Activated naive CD4-positive, alpha-beta T cell treated with anti-CD3 and anti-CD28 coated beads for 36 hours (primary cell): ENCODE results near the gene TMEM138. TPM values are rescaled to one million over a fixed set of nuclear protein-coding genes. Genes with fewer than 3 reads are reported as not detected.

ENCODE experiments used
- CTCF ChIA-PET: fragments of 350-600 bp; sonication (Branson Sonifier 250); formaldehyde crosslinking; loops from one replicate; lab custom pipeline; 2021; ENCODE audit warnings: antibody characterized with exemption; lab: Charles Lee
- DNase-seq: peaks from one replicate; pipeline ENCODE4 v3.0.0-alpha.2; 2020
- H3K27ac Mint-ChIP-seq: one replicate; pipeline ENCODE4 v1.8.0; 2021; ENCODE audit warnings: mild to moderate bottlenecking, mixed read lengths
- H3K27me3 Mint-ChIP-seq: one replicate; pipeline ENCODE4 v1.8.0; 2021; ENCODE audit warnings: low read depth, mixed read lengths
- H3K36me3 Mint-ChIP-seq: one replicate; pipeline ENCODE4 v1.8.0; 2021; ENCODE audit warnings: low read depth, mixed read lengths
- H3K4me1 Mint-ChIP-seq: one replicate; pipeline ENCODE4 v1.8.0; 2021; ENCODE audit warnings: low read depth, mixed read lengths
- H3K4me3 Mint-ChIP-seq: one replicate; pipeline ENCODE4 v1.8.0; 2021; ENCODE audit warnings: mild to moderate bottlenecking, moderate library complexity, mixed read lengths
- H3K9me3 Mint-ChIP-seq: one replicate; pipeline ENCODE4 v1.8.0; 2021; ENCODE audit warnings: mixed read lengths
- intact Hi-C: fragments of 100-400 bp; cut with micrococcal nuclease; formaldehyde crosslinking; loops from one replicate; pipeline ENCODE4 v1.15.1; 2023
- total RNA-seq, 2 experiments: library from RNA; stranded (reverse); gene quantifications; one replicate each; pipeline ENCODE4 v1.2.3, GENCODE V29; 2021

The TMEM138 gene
- total RNA-seq, 2 experiments from 2014 or later = 35.6 to 41.4 TPM

DNA sequence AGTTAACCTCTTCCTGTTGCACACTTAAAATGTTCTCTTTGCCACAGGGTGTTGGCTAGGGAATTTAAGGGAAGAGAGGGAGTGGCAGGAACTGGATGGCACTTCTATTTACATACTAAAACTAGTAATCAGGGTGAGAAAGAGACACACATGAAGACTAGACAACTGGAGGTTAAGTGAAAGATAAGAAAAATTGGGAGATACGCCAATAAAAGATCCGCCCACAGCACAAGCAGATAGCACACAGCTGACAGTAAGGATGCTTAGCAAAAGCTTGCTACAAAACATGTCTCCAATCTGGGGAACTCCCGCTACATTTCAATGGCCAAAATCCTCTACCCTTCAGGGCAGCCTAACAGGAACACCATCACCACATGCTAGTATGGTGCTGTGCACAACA is 54.8 kb downstream of the TMEM138 start:
- no peak overlapping the region for H3K4me3 Mint-ChIP-seq
- no peak for DNase-seq
- H3K9me3 Mint-ChIP-seq = no peaks in the 10 kb centered on the region
- H3K4me1 Mint-ChIP-seq = peaks cover 39% of the 10 kb centered on the region
- intact Hi-C loops = no loop called here
- no peaks in the 10 kb centered on the region for H3K27me3 Mint-ChIP-seq
- CTCF ChIA-PET = interaction anchor here (0.6 to 2.1 kb wide), 3 partner anchors 18 to 514 kb away, joined by 3 to 8 read pairs (median 4); no protein-coding TSS in a partner anchor
- peak overlapping the region; percentile 65 for H3K27ac Mint-ChIP-seq
- H3K36me3 Mint-ChIP-seq = peaks cover 63% of the 10 kb centered on the region

DNA sequence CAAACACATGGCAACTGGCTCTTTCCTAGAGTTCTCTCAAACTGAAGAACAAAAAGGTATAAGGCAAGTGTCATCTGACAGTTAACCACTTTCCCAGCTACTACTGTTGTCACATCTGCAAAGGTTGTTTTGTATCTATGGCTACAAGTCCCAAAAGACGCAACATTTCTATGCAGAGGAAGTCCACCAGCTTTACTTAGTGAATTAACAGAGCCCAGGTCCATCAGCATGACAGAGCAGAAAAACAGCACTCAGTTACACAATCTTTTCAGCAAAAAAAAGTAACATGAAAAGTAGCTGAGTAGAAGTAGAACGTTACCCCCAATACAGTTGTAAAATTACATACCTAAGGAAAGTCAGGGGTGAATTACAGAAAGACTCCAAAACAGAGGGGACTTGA is 55.5 kb downstream of the TMEM138 start:
- peaks cover 45% of the 10 kb centered on the region for H3K4me1 Mint-ChIP-seq
- CTCF ChIA-PET = interaction anchor here (1.4 to 2.1 kb wide), 2 partner anchors 18 to 32 kb away, joined by 4 to 8 read pairs; no protein-coding TSS in a partner anchor
- H3K27me3 Mint-ChIP-seq = no peaks in the 10 kb centered on the region

DNA sequence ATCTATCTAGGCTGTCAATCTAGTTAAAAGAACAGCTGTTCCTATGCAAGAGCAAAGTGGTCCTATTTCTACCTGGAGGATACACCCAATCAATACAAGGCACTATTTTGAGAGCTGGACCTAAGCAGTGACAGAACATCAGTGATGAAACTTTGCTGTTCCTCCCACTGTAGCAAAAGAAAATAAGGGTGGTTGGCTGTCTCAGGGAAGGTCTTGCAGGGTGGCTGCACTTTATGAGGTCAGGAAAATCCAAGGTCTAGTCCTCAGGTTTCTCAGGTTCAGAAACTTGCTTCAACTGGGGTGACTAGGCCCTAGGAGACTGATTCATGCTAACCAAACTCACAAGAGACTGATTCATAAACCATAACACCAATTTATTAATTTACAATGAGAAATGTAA is 56.0 kb downstream of the TMEM138 start:
- H3K4me1 Mint-ChIP-seq = peaks cover 46% of the 10 kb centered on the region
- intact Hi-C loops = no loop called here
- peaks cover 68% of the 10 kb centered on the region for H3K36me3 Mint-ChIP-seq
- no peaks in the 10 kb centered on the region for H3K9me3 Mint-ChIP-seq
- H3K27ac Mint-ChIP-seq = peak overlapping the region; percentile 71
- H3K27me3 Mint-ChIP-seq = no peaks in the 10 kb centered on the region
- CTCF ChIA-PET = interaction anchor here (1.4 to 2.1 kb wide), 2 partner anchors 17 to 33 kb away, joined by 4 to 8 read pairs; no protein-coding TSS in a partner anchor
- no peak overlapping the region for H3K4me3 Mint-ChIP-seq
- DNase-seq = no peak

More for the DNA sequence above, 55.5 kb downstream of the TMEM138 start:
- intact Hi-C loops = no loop called here
- DNase-seq = no peak
- H3K27ac Mint-ChIP-seq = peak overlapping the region; percentile 71
- peaks cover 70% of the 10 kb centered on the region for H3K36me3 Mint-ChIP-seq
- no peak overlapping the region for H3K4me3 Mint-ChIP-seq
- H3K9me3 Mint-ChIP-seq = no peaks in the 10 kb centered on the region

Other genes with a start within 250 kb of the TMEM138 start
- gene VPS37C, start 200.9 kb upstream of the TMEM138 start, total RNA-seq = 1 to 10 TPM; 8.5 to 8.9 TPM
- not detected for gene PGA3, start 158.9 kb upstream of the TMEM138 start, total RNA-seq
- gene PGA4, start 140.0 kb upstream of the TMEM138 start, total RNA-seq = not detected
- gene PGA5, start 121.2 kb upstream of the TMEM138 start, total RNA-seq = not detected
- gene VWCE, start 67.1 kb upstream of the TMEM138 start, total RNA-seq = 1 to 10 TPM; 6.6 TPM
- 100 to 1,000 TPM; 227 to 236 TPM for gene DDB1, start 29.3 kb upstream of the TMEM138 start, total RNA-seq
- gene TKFC, start 29.1 kb upstream of the TMEM138 start, total RNA-seq = 100 to 1,000 TPM; 146 to 154 TPM
- 10 to 100 TPM; 31.7 to 31.8 TPM for gene CYB561A3, start 492 bp upstream of the TMEM138 start, total RNA-seq
- gene TMEM216, start 30.2 kb downstream of the TMEM138 start, total RNA-seq = 1 to 10 TPM; 5.5 to 6.3 TPM
- 100 to 1,000 TPM; 106 to 108 TPM for gene CPSF7, start 67.6 kb downstream of the TMEM138 start, total RNA-seq
- 10 to 100 TPM; 23.7 to 27.0 TPM for gene SDHAF2, start 67.8 kb downstream of the TMEM138 start, total RNA-seq
- gene LRRC10B, start 146.4 kb downstream of the TMEM138 start, total RNA-seq = not detected
- gene SYT7, start 218.7 kb downstream of the TMEM138 start, total RNA-seq = not detected